ENCODE measurements around the gene SLC29A3.

DNA sequence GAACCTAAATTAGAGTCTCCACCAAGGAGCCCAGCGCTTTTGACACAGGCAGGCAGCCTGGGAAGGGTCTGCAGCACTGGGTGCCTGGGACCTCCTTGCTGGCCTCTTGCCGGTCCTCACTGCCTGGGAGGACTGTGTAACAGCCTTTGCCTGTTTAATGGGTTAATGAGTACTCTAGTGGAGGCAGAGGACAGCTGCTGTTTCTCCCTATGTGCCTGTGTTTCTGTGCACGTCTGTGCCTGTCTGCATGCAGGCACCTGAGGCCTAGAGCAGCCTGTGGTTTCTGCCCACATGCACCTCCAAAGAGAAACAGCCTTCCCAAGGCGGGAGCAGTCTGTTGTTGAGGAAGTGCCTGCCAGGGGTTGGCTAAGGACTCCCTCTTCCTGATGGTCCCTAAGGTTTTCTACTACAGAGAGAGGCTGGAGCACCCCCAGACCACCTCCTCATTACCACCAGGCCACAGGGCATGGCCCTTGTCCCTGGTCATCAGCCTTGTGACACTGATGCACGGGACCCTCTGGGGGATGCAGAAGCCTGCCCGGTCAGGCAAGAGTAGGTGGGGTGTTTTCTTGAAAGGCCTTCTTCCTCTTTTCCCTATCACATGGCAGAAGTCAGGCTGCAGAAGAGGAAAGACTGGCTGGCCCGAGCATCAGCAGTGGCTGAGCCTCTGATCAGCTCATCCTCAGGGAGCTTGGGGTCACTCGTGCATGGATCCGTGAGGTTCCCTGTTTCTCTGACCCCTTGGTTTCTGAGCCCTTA lies 14.2 kb downstream of the SLC29A3 start:
- TF ChIP-seq, protein P1, sequence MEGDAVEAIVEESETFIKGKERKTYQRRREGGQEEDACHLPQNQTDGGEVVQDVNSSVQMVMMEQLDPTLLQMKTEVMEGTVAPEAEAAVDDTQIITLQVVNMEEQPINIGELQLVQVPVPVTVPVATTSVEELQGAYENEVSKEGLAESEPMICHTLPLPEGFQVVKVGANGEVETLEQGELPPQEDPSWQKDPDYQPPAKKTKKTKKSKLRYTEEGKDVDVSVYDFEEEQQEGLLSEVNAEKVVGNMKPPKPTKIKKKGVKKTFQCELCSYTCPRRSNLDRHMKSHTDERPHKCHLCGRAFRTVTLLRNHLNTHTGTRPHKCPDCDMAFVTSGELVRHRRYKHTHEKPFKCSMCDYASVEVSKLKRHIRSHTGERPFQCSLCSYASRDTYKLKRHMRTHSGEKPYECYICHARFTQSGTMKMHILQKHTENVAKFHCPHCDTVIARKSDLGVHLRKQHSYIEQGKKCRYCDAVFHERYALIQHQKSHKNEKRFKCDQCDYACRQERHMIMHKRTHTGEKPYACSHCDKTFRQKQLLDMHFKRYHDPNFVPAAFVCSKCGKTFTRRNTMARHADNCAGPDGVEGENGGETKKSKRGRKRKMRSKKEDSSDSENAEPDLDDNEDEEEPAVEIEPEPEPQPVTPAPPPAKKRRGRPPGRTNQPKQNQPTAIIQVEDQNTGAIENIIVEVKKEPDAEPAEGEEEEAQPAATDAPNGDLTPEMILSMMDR (IDR thresholded peaks at IDR 0.05) = no peak
- no peak for TF ChIP-seq POLR2AphosphoS5 (IDR thresholded peaks at IDR 0.05)
- no peak for TF ChIP-seq POLR2A (IDR thresholded peaks at IDR 0.05)
- no peak for TF ChIP-seq EP300 (IDR thresholded peaks at IDR 0.05)
